GM18507 (cell line): ENCODE measurements around the gene AOPEP.

Source experiments
- DNase-seq: peaks from one replicate; pipeline ENCODE4 v3.0.0; 2011; ENCODE audit warnings: low read depth; ENCODE audit not compliant: insufficient read length; ENCODE audit errors: extremely low spot score
- FAIRE-seq: peaks from 2 replicates; lab custom pipeline; 2011; peaks lifted over from hg19 to GRCh38; lab: Jason Lieb, UNC

The AOPEP gene

DNA sequence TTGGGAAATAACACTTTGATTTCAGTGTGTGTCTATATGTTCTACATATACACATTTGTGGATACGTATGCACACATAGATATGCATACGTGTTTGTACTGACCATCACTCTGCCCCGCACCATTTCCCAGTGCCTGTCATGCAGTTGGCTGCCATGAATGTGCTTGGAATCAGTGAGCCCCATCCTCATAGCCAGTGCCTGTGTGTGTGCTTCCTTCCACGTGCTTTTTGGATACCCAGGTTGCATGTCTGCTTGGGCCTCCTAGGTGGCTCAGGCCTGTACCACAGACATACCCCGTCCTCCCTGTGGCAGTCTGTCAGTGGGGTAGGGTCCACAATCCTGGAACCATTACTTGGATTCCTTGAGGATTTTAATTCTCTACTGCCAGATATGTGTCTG lies 347.4 kb downstream of the AOPEP start:
- no peak for DNase-seq
- FAIRE-seq = no peak

- FAIRE-seq = no peak
- no peak for DNase-seq
Observed at GRCh38 chr9:95074632-95075031, 348.1 kb downstream of the AOPEP start.

DNA sequence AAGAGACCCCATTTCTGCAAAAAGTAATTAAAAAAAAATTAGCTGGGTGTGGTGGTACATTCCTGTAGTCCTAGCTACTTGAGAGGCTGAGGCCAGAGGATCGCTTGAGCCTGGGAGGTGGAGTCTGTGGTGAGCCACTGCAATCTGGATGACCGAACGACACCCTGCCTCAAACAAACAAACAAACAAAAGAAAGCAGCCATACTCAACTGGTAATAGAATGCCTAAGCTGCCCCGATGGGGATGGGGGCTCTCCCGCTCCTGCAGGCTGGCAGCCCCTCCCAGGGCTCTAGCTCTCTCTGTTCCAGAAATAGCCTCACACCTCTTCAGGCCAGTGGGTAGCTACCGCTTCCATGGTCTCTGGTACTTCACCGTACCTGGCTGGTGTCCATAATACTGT lies 349.2 kb downstream of the AOPEP start:
- DNase-seq = no peak
- FAIRE-seq = no peak

DNA sequence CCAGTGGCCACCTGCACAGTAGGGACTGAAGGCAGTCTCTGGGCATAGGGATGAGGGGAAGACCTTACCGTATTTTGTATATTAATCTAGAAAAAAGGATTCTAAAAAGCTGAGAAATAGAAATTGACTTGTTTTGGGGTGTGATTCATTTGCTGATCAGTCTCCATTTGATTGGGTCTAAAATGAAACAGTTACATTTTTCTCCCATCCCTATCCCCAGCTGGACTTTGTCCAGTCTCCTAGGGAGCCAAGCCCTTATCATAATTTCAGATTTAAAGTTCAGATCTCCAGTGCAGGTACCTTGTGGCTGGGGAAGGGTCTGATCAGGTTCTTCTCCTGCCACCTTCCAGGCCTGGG lies 350.2 kb downstream of the AOPEP start:
- DNase-seq (no peak), FAIRE-seq (no peak)

GRCh38 chr9:95077053-95077765 lies 350.7 kb downstream of the AOPEP start:
- FAIRE-seq = no peak
- no peak for DNase-seq

DNA sequence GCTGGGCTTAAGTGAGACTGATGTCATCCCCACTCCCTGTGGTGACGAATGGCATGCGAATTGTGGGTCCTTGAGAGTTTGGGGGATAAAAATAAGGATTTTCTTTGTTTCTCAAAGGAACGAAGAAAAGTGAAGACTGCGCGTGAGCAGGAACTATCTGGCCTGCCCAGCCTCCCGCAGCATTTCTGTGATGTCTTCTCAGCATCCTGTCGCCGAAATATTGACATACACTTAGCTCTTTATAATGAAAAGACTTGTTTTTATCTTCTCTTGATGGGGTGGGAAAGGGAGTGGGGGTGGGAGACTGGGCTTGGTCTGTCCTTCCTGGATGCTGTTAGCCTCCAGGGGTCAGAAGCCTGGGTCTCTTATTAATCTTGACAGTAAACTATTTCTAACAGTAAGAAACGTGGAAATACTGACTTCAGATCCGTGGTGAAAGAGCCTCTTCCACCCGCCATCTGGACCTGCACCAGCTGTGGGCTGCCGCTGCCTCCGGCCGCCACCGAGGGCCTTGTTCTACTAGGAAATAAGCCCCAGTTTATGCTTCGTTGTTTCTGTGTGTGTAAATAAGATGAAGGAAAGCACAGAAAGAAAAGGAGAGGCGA lies 351.4 kb downstream of the AOPEP start:
- DNase-seq (no peak), FAIRE-seq (no peak)

DNA sequence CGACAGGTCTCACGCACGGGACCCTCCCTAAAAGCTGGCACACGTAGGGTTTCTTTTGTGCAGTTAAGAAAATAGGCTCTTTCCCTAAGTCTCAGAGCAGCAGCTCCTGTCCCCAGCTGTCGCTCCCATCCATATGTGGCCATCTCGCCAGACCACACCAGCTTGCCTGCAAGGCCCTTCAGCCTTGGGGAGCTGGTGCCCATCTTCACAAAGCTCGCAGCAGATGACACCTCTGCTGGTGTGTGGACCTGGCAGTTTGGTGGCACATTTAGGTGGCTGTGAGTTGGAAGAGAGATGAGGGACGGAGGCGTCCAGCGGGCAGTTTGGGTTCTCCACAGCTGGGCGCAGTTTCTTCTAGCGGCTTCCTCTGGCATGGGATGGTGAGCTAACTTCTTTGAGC lies 352.0 kb downstream of the AOPEP start:
- DNase-seq = no peak
- FAIRE-seq = no peak

DNA sequence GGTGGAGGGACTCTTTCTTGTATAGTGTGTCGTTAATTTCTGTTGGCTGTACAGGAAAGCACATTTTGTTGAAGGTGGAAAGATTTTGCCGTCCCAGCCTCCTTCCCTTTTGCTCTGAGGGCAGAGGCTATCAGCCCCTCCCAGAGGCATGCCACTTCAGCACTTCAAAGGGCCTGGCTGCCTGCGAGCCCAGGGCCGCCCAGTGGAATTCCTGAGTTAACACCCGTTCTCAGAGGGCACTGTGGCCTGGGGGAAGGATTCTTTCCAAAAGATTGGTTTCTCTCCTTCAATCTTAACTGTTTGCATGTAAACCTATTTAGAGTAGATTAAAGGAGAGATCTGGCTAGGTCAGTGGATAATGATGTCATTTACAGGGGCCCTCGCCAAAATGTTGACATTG lies 352.4 kb downstream of the AOPEP start:
- DNase-seq = no peak
- FAIRE-seq = no peak

DNA sequence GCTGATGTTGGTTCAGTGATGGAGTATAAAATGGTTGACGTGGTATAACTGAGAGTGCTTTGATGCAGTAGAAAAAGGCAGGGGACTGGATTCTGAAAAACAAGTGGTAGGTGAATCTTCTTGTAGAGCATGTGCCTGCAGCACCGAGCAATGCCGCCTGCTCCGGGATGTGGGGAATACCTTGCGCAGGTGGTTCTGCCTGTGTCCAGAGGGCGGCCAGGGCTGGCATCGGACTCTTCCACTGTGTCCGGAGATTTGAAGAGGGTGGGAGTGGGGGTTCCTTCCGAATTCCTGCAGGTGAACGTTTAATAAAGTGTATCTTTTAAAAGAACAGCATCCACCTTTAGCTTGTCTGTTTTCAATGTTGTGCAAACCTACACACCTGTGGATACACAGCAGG lies 353.0 kb downstream of the AOPEP start:
- FAIRE-seq = no peak
- no peak for DNase-seq

DNA sequence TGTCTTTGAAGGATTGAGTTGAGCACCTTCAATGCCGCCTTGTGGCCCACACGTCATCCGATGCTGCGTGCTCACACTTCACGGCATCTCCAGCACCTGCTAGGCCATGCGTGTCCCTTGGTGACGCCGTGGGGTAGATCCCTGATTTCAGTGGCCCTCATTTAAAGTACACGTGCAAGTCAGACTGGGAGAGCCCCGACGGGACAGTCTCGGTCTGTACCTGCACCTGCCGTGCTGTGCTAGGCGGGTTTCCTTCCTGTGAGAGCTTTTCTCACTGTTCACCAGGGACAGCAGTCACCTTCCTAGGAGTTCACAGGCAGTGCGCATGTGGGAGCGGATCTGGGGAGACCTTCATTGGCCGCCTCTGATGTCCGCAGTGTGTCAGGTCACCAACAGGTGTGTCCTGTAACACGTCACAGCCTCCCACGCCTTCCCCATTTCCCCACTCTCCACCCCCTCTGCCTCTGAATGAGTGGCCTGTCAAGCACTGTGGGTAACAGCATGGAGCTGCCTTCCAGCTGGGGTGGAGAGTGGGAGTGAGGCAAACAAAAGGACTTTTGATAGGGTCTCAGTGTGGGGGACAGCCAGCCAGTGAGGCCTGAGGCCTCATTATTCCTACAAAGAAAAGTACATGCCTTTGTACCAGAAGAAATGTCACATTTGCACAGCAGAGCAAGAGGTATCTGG lies 354.6 kb downstream of the AOPEP start:
- DNase-seq (no peak), FAIRE-seq (no peak)

DNA sequence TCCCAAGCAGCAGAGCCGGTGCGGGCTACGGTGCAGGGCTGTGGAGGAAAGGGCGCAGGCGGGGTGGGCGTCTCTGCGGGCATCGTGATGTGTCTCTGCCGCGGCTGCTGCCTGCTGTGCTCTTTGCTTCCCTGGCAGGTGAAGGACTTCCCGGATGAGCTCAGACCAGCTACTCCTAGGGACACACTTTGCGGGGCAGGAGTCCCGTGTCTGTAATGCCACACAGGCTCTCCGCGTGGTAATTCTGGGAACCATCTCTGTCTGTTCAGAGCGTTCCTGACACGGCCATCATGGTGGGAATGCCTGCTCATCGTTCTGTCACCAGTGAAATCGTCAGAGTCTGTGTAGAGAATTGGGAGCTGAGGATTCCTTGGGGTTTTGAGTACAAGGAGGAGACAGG lies 355.5 kb downstream of the AOPEP start:
- DNase-seq = no peak
- no peak for FAIRE-seq

DNA sequence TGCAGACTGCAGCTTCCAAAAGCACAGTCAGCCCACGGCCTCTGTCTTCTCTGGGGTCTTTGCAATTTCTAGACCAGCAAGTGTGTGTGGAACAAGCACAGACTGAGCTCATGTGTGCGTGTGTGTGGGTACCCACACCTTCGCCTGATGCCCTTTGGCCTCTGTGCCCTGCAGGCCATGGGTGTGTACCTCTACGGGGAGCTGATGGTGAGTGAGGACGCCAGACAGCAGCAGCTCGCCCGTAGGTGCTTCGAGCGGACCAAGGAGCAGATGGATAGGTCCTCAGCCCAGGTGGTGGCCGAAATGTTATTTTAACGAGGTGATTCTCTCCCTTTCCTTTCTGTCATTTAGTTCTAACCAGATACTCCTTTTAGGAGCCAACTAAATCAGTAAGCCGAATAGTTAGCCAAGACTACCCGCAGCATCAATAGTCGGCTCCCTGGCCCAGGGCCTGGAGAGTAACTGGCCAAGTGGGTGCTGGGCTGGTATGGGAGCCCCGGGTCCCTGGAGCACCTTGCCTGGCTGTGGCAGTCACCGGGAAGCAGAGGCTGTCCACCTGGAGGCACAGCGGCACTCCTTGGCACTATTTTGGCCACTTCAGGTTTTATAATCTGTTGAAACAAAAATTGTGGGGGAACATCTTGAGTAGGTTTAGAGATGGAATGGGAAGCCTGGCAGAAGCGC lies 356.0 kb downstream of the AOPEP start:
- FAIRE-seq (no peak), DNase-seq (no peak)

GRCh38 chr9:95083086-95083768 lies 356.7 kb downstream of the AOPEP start:
- FAIRE-seq = no peak
- no peak for DNase-seq

DNA sequence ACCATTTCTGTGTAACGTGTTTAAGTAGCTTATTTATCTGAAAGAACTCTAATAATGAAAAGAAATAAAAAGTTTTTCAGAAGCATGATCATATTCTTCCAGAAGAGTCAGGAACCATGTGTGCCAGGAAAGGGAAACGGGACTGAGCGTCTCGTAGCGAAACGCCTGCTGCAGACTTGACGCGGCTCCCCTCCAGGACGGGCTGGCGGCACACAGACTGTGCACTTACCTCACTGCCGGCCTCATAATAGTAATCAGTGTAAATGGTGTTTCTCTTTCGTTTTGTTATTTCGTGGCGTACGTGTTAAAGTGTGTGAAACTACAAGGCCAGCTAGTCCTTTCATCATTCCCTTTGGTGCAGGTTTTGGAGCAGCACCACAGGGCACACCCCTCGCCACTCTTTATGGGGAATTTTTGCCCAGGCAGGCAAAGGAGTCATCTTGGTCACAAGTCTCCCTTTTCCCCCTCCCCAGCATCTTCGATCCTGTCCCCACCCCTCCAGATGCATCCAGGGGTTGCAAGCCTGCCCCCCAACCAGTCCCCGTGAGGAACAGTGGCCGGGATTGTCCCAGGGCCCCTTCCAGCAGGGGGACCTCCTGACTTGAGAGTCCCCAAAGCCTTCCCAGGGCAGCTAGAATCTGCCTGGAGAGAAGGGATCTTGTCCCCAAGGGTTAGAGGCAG lies 357.9 kb downstream of the AOPEP start:
- FAIRE-seq (no peak), DNase-seq (no peak)

DNA sequence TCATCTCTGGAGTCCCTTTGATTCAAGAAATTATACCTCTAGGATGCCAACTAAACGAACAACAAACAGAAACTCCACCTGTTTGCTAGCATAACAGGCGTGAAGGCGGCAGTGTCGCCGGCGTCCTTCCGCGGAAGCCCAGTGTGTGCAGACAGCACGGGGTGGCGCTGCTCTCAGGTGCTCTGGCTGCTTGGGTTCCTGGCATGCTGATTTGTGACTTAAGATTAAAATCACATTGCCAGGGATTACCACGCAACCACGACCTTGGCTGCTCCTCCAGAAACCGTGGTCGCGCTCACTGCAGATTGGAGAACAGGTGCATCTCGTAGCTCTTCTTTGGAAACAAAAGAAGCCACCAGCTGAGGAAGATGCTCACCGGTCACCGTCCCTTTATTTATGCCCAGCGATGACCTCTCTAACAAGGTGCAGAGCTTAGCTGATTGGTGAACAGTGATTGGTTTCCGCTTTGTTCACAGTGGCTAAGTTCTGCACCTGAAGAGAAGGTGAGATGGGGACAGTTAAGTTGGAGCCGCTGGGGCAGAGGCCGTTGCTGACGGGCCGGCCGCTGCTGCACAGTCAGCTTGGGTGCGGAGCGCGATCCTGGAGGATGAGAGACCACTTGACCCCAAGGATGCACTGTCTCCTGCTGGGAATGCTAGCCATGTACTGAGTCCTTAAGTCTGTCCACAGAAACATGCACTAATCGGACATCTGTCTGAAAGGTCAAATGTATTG lies 358.7 kb downstream of the AOPEP start:
- no peak for FAIRE-seq
- no peak for DNase-seq

GRCh38 chr9:95085861-95086563 lies 359.5 kb downstream of the AOPEP start:
- no peak for DNase-seq
- no peak for FAIRE-seq

- DNase-seq (no peak), FAIRE-seq (no peak)
Observed at GRCh38 chr9:95086564-95086955, 360.1 kb downstream of the AOPEP start.

DNA sequence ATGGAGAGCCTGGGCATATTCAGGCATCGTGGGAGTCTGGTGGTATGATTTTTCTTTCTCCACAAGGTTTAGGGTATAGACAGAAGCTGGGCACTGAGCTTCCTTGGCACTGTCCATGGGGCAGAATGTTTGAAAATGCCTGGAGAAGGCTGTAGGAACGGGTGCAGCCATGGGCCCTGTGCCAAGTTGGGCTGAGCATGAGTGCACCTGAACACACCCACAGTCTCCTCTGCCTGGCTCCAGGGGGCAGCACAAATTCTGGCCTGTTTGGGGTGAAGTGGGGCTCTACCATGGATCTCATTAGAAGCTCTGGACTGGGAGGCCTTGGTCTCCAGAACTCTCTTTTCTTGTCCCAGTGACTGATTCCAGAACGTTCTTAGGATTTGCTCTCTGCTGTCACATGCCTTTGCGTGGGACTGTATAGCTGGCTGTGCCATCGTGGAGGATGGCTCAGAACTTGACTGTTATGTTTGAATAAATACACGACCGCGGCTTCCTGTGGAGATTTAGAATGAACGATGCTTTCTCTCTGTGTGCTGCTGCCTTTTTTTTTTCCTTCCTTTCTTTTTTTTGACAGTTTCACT lies 361.3 kb downstream of the AOPEP start:
- no peak for FAIRE-seq
- no peak for DNase-seq
